Adipocyte (in vitro differentiated cells): ENCODE data around the gene SHOC1.
A peak's percentile ranks its signal among the peaks of the same experiment; 100 is the strongest.
"Not testable (repeated sequence)": the region's sequence is repeated elsewhere in the genome, so short reads cannot be mapped to it uniquely, and the experiment has no call there.

ENCODE experiments used
- DNase-seq: peaks from one replicate; pipeline ENCODE4 v3.0.0-alpha.2; 2015; ENCODE audit warnings: low read depth
- H3K27me3 ChIP-seq: replicated peaks from 2 replicates; pipeline ENCODE4 v1.7.0; 2013; ENCODE audit warnings: mild to moderate bottlenecking, low read length, moderate library complexity; ENCODE audit not compliant: control insufficient read depth, insufficient read depth
- H3K36me3 ChIP-seq: 2 replicates; pipeline ENCODE4 v1.7.0; 2013; ENCODE audit warnings: low read length, mild to moderate bottlenecking, moderate library complexity; ENCODE audit not compliant: control insufficient read depth, insufficient read depth, severe bottlenecking
- H3K4me1 ChIP-seq: 2 replicates; pipeline ENCODE4 v1.7.0; 2013; ENCODE audit warnings: mild to moderate bottlenecking, low read length, moderate library complexity; ENCODE audit not compliant: control insufficient read depth, insufficient read depth
- H3K4me3 ChIP-seq: 2 replicates; pipeline ENCODE4 v1.7.0; 2013; ENCODE audit warnings: mild to moderate bottlenecking, low read length, moderate library complexity
- H3K9ac ChIP-seq: 2 replicates; pipeline ENCODE4 v1.7.0; 2013; ENCODE audit warnings: mild to moderate bottlenecking, low read length, moderate library complexity
- H3K9me3 ChIP-seq: 2 replicates; pipeline ENCODE4 v1.7.0; 2013; ENCODE audit warnings: mild to moderate bottlenecking, low read length, moderate library complexity; ENCODE audit not compliant: control insufficient read depth

SHOC1 gene

DNA sequence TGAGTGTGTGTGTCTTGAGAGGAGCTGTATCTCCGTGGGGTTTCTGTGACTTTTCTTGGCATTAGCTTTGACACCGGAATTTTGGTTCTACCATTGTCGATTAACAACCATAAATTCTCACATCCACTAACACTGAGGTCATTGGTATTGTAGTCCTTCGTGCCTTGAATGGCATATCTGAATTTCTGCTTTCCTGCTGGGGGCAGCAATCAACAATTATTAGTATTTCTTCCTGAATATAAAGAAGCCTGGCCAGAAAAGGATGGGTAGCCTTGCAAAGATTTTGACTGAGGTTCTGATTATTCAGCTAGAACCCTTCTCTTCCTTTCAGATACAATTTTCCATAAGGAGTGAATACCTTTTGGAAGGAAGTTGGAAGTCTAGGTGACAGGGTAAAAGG lies 33.5 kb upstream of the SHOC1 start:
- no peak for DNase-seq
- no peaks in the 10 kb centered on the region for H3K9me3 ChIP-seq
- no peak overlapping the region for H3K4me3 ChIP-seq
- H3K4me1 ChIP-seq = no peaks in the 10 kb centered on the region
- no peak overlapping the region for H3K9ac ChIP-seq
- H3K36me3 ChIP-seq = no peaks in the 10 kb centered on the region
- no peaks in the 10 kb centered on the region for H3K27me3 ChIP-seq

DNA sequence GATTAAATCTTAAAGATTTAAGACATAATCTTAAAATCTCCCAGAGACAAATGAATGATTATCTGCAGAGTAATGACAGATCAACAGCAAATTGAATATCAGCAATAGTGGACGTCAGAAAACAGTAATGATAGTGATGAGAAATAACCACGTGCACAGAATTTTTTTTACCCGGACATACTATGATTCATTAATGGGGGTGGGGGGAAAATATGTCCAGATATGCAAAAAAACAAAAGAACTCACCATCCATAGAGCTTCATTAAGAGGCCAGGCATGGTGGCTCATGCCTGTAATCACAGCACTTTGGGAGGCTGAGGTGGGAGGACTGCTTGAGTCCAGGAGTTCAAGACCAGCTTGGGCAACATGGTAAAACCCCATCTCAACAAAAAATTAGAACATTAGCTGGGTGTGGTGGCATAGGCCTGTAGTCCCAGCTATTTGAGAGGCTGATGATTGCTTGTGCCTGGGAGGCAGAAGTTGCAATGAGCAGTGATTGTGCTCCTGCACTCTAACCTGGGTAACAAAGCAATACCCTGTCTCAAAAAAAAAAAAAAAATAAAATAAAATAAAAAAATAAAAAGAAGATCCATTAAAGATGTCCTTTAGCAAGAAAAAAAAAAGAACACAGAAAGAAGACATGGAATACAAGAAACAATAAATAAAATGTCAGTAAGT lies 30.9 kb upstream of the SHOC1 start:
- Histone ChIP-seq H3K9ac (no peak overlapping the region), H3K27me3 (no peaks in the 10 kb centered on the region), H3K4me1 (no peaks in the 10 kb centered on the region), H3K9me3 (no peaks in the 10 kb centered on the region), H3K4me3 (no peak overlapping the region), H3K36me3 (no peaks in the 10 kb centered on the region)
- no peak for DNase-seq

DNA sequence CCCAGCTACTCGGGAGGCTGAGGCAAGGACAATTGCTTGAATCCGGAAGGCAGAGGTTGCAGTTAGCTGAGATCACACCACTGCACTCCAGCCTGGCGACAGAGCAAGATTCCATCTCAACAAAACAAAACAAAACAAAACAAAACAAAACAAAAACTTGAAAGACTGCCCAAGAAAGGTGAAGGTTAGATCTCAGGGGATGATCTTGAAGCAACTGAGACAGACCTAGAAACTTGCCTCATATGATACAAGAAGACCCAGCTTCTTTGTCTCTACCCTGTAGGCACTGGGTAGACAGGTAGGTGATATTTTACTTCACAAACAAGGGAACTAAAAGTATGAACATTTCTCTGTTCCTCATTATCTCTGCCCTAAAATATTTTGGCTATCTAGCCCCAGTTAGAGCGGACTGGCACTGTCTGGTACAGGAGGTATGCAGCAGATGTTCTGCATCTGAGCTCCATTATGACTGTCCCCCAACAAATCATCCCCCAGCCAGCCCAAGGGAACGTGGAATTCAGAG lies 26.3 kb upstream of the SHOC1 start:
- no peaks in the 10 kb centered on the region for H3K36me3 ChIP-seq
- no peaks in the 10 kb centered on the region for H3K4me1 ChIP-seq
- no peak for DNase-seq
- no peaks in the 10 kb centered on the region for H3K27me3 ChIP-seq
- H3K9me3 ChIP-seq = no peaks in the 10 kb centered on the region
- no peak overlapping the region for H3K4me3 ChIP-seq
- no peak overlapping the region for H3K9ac ChIP-seq

DNA sequence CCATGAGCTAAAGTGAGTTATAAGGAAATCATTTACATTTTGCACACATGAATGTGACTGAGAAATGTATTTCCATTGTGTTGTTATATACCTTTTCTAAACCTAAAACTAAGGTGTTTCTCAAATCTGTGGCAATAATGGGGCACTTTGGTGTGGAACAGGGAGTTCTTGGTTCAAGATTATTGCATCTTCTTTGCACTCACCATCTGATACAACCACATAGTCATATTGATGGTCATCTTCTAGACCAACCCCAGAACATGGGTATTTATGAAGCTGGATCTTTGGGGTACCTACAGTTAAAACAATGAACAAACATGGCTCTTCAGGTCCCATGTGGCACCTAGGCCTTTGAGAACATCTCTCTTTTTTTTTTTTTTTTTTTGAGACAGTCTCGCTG lies 24.6 kb upstream of the SHOC1 start:
- no peaks in the 10 kb centered on the region for H3K27me3 ChIP-seq
- no peaks in the 10 kb centered on the region for H3K36me3 ChIP-seq
- H3K9me3 ChIP-seq = no peaks in the 10 kb centered on the region
- no peak overlapping the region for H3K4me3 ChIP-seq
- no peaks in the 10 kb centered on the region for H3K4me1 ChIP-seq
- no peak overlapping the region for H3K9ac ChIP-seq
- no peak for DNase-seq

DNA sequence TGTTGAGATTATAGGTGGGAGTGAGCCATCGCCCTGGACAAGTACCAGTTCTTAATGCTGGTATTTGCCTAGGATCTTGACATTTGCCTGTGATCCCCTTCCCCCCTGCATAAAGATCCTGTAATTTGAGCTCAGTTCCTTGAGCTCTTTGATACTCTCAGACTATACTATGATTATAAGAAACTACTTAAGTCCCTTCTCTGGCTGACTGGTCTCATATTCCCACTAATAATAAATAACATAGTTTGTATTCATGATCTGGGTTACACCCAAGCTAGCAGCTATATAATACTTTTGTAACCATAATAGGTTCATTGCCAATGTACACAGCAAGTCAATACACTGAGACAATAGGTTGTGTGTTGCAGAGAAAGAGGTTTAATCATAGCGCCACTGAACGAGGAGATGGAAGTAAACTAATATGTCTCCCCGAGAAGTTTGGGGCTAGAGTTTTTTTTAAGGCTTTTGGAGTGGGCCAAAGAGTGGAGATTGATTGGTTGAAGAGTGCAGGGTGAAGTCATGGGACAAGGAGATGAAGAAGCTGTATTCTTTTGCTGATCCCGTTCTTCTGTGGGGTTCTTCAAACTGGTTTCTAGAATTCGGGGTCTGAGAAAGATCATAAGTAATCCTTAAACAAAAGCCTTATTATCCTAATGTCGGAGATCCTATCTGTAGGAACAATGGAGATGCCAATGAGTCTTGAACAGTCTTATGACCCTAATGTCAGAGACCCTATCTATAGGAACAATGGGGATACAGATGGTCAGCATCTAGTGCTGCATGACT lies 20.7 kb upstream of the SHOC1 start:
- Histone ChIP-seq H3K4me3 (no peak overlapping the region), H3K9ac (no peak overlapping the region), H3K27me3 (no peaks in the 10 kb centered on the region), H3K4me1 (no peaks in the 10 kb centered on the region), H3K9me3 (no peaks in the 10 kb centered on the region), H3K36me3 (no peaks in the 10 kb centered on the region)
- DNase-seq = no peak

DNA sequence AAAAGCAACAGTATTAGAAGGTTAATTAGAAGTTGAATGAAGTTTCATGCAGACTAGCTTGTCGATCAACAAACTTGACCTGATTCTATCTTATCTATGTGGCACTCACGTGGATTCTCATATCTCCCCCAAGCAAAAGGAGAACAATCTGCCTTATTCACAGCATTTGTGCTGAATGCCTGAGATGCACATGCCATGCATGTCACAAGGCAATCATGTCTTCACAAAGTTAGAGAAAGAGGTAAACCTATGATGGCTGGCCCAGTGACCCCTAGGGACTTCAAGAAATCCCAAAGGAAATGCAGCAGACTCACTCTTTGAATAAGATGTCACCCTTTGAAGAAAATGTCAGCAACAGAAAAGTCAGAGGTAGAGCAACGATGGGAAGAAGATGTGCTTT lies 17.6 kb upstream of the SHOC1 start:
- no peak overlapping the region for H3K4me3 ChIP-seq
- no peak for DNase-seq
- no peak overlapping the region for H3K9ac ChIP-seq
- no peaks in the 10 kb centered on the region for H3K36me3 ChIP-seq
- no peaks in the 10 kb centered on the region for H3K27me3 ChIP-seq
- H3K9me3 ChIP-seq = no peaks in the 10 kb centered on the region
- no peaks in the 10 kb centered on the region for H3K4me1 ChIP-seq

DNA sequence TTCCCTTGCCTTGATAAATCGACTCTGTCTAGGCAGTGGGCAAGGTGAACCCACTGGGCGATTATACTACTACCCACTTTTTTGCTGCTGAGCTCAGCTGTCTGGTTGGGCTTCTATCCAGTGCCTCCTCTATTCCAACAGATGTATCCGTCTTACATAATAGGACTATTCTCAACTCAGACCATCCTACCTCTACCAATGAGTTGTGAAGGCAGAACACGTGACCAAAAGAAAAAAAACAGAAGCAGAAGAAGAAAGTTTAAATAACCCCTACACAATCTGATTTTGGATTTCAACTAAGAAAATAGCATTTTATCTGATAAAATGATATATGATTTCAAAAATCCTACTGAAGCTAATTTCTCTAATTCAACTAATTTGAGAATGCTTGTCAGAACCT lies 16.2 kb upstream of the SHOC1 start:
- Histone ChIP-seq H3K4me1 (peaks cover 5% of the 10 kb centered on the region), H3K9me3 (no peaks in the 10 kb centered on the region), H3K4me3 (no peak overlapping the region), H3K36me3 (no peaks in the 10 kb centered on the region), H3K9ac (no peak overlapping the region), H3K27me3 (no peaks in the 10 kb centered on the region)
- no peak for DNase-seq

DNA sequence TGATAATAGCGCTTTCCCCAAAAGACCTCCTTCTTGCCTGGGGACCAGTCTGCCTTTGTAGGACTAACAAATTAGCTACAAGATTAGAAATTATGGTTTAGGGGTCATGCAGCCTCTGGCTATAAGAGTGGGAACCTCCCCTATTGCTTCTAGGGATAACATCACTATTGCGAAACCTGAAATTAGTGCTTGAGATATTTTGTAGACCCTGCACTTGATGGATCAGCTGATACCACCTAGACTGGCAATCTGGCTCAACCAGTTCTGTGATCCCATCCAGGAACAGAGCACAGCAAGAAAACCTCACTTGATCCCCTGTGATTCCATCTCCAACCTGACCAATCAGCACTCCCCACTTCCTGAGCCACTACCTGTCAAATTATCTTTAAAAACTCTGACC lies 15.7 kb upstream of the SHOC1 start:
- not testable (repeated sequence) for H3K4me3 ChIP-seq, H3K4me1 ChIP-seq, DNase-seq, H3K9me3 ChIP-seq, H3K36me3 ChIP-seq, H3K9ac ChIP-seq, H3K27me3 ChIP-seq

DNA sequence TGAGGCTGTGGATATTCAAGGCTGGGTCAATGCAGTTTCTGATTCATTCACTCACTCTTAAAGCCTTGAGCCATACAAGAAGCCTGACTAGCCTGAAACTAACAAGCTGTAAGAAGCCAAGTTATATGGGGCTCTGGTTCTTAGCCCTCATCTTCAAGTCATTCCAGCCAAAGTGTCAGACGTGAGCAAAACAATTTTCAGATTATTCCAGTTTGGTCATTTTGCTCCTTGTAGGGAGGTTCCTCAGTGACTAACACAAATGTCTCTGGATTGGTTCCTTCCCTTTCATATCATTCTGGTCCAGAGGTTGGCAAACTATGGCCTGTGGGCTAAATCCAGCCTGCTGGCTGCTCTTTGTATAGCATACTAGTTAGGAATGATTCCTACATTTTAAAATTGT lies 12.5 kb upstream of the SHOC1 start:
- peaks cover 10% of the 10 kb centered on the region for H3K4me1 ChIP-seq
- no peak for DNase-seq

DNA sequence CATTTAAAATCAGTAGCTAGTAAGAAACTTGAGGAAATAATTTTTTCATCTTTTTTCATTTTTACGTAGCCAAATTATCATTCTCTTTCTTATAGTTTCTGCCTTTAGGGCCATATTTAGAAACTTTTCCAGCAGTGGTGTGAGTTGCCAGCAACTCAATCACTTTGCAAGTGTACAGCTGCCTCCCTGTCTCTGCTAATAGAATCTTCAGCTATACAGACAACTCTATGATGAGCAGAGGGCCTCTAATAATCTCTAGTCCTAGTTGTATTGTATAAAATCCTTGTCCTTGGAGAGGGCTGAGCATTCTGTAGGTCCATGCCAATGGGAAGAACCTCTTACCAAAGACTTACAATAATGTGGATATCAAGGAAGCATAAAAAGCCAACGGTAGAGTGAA lies 11.5 kb upstream of the SHOC1 start:
- Histone ChIP-seq H3K9ac (no peak overlapping the region), H3K9me3 (no peaks in the 10 kb centered on the region), H3K36me3 (no peaks in the 10 kb centered on the region), H3K4me3 (no peak overlapping the region), H3K27me3 (no peaks in the 10 kb centered on the region), H3K4me1 (peaks cover 10% of the 10 kb centered on the region)
- DNase-seq = no peak

More for the DNA sequence above, 12.5 kb upstream of the SHOC1 start:
- Histone ChIP-seq H3K9me3 (no peaks in the 10 kb centered on the region), H3K9ac (no peak overlapping the region), H3K36me3 (no peaks in the 10 kb centered on the region), H3K4me3 (no peak overlapping the region), H3K27me3 (no peaks in the 10 kb centered on the region)

DNA sequence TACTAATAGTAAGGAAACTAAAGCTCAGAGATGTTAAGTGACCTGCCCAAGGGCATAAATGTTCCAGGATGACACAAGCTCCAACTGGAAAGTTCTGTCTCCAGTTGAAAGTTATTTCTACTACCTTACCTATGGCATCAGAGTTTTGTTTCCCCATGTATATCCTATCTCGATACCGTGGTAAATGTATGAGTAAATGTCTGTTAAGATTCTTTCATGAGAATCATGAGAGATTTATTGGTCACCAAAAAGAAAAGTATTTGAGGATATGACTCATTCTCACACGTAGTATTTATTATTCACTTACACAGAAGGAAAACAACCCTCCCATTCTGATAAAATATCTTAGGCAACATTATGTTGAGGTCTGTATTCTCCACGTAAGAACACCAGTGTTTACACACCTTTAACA lies 11.1 kb upstream of the SHOC1 start:
- Histone ChIP-seq H3K9me3 (no peaks in the 10 kb centered on the region), H3K9ac (no peak overlapping the region), H3K4me3 (no peak overlapping the region), H3K4me1 (peaks cover 10% of the 10 kb centered on the region), H3K36me3 (no peaks in the 10 kb centered on the region), H3K27me3 (no peaks in the 10 kb centered on the region)
- DNase-seq = peak; percentile 48
